Keratinocyte (primary cell): ENCODE data around the gene CSTA. TPM values are rescaled to one million over a fixed set of nuclear protein-coding genes. Genes with fewer than 3 reads are reported as not detected.

Source experiments
- DNase-seq: peaks from one replicate; pipeline ENCODE4 v3.0.0-alpha.2; 2011; ENCODE audit warnings: low read depth, missing footprints, low spot score
- FAIRE-seq: peaks from 2 replicates; lab custom pipeline; 2011; peaks lifted over from hg19 to GRCh38; lab: Jason Lieb, UNC
- H2AFZ ChIP-seq: 2 replicates; pipeline ENCODE4 v1.6.0; 2012; ENCODE audit warnings: low read length, control low read depth, inconsistent platforms; ENCODE audit not compliant: control insufficient read depth
- H3K27ac ChIP-seq: 2 replicates; pipeline ENCODE4 v1.5.1; 2011; ENCODE audit warnings: low read length; ENCODE audit not compliant: control insufficient read depth, insufficient read depth
- H3K27me3 ChIP-seq: 3 replicates; pipeline ENCODE4 v1.6.0; 2011; ENCODE audit warnings: low read length; ENCODE audit not compliant: control insufficient read depth, insufficient read depth; ENCODE audit errors: extremely low read depth
- H3K36me3 ChIP-seq, 2 experiments: 2 replicates in 1 of 2; 3 replicates in 1 of 2; pipeline ENCODE4 v1.5.1; 2011; ENCODE audit warnings: low read length in 2 of 2, mild to moderate bottlenecking in 1 of 2; ENCODE audit not compliant: control insufficient read depth in 2 of 2, insufficient read depth in 2 of 2; ENCODE audit errors: extremely low read depth in 1 of 2
- H3K4me1 ChIP-seq: 3 replicates; pipeline ENCODE4 v1.5.1; 2011; ENCODE audit warnings: low read length; ENCODE audit not compliant: control insufficient read depth, insufficient read depth; ENCODE audit errors: extremely low read depth
- H3K4me2 ChIP-seq: 3 replicates; pipeline ENCODE4 v1.6.0; 2011; ENCODE audit warnings: low read depth, low read length; ENCODE audit not compliant: control insufficient read depth, insufficient read depth; ENCODE audit errors: extremely low read depth
- H3K4me3 ChIP-seq, 3 experiments: fragments of 200-600 bp in 1 of 3; sonication (generic) in 1 of 3; 2 replicates in 2 of 3; 3 replicates in 1 of 3; pipeline ENCODE4 v1.5.1; 2011 to 2016; ENCODE audit warnings: low read length in 3 of 3, mild to moderate bottlenecking in 3 of 3, control low read depth in 2 of 3, inconsistent platforms in 1 of 3, low read depth in 1 of 3, mixed read lengths in 1 of 3, mixed run types in 1 of 3, moderate library complexity in 1 of 3; ENCODE audit not compliant: control insufficient read depth in 2 of 3, insufficient read depth in 2 of 3; ENCODE audit errors: extremely low read depth in 1 of 3
- H3K79me2 ChIP-seq: 2 replicates; pipeline ENCODE4 v1.6.0; 2012; ENCODE audit warnings: low read length; ENCODE audit not compliant: control insufficient read depth, insufficient read depth
- H3K9ac ChIP-seq: 3 replicates; pipeline ENCODE4 v1.6.0; 2011; ENCODE audit warnings: low read length; ENCODE audit not compliant: control insufficient read depth, insufficient read depth; ENCODE audit errors: extremely low read depth
- H3K9me1 ChIP-seq: 3 replicates; pipeline ENCODE4 v1.6.0; 2011; ENCODE audit warnings: low read length; ENCODE audit not compliant: control insufficient read depth, insufficient read depth; ENCODE audit errors: extremely low read depth
- H3K9me3 ChIP-seq: 2 replicates; pipeline ENCODE4 v1.5.1; 2012; ENCODE audit warnings: low read depth, low read length; ENCODE audit not compliant: control insufficient read depth
- H4K20me1 ChIP-seq: 3 replicates; pipeline ENCODE4 v1.6.0; 2011; ENCODE audit warnings: low read length; ENCODE audit not compliant: control insufficient read depth, insufficient read depth; ENCODE audit errors: extremely low read depth
- EZH2 ChIP-seq: IDR thresholded peaks from one replicate; pipeline ENCODE4 v1.6.1; 2012; ENCODE audit warnings: inconsistent platforms, mild to moderate bottlenecking, low read length, moderate library complexity
- dilution Hi-C: fragments of 300-500 bp; cut with MboI; formaldehyde crosslinking; loops from one replicate; pipeline ENCODE4 v1.7.0; 2020; ENCODE audit warnings: low sequenced_read_pairs; ENCODE audit not compliant: extremely low pct_ligation_motif_present
- polyA plus RNA-seq, 5 experiments: library from polyadenylated mRNA; depleted of rRNA in 3 of 5; stranded (reverse) in 3 of 5; stranded (forward) in 1 of 5; unstranded in 1 of 5; fragments of >200 nt; gene quantifications; 1 replicate in 1 of 5; 2 replicates in 3 of 5; 3 replicates in 1 of 5; pipeline versions ENCODE4 v1.2.1 to v1.2.3, GENCODE V29; 2011 to 2012; ENCODE audit warnings: missing spikeins in 2 of 5, low read depth in 1 of 5, low replicate concordance in 1 of 5
- TF ChIP-seq, protein P1 (sequence below), 3 experiments: IDR thresholded peaks in 1 of 3; conservative IDR thresholded peaks in 1 of 3; optimal IDR thresholded peaks in 1 of 3; 2 replicates in 2 of 3; 3 replicates in 1 of 3; pipeline versions ENCODE3 to v1.5.1; 2011; ENCODE audit warnings: low read length in 3 of 3, mild to moderate bottlenecking in 3 of 3, moderate library complexity in 2 of 3, control low read depth in 1 of 3, inconsistent platforms in 1 of 3; ENCODE audit not compliant: insufficient read depth in 2 of 3; ENCODE audit errors: extremely low read depth in 1 of 3

Gene CSTA
- polyA plus RNA-seq, 1 donor (not counting 4 experiments of a cell fraction or from before 2014, with no cell fraction given) = 1,138 TPM

DNA sequence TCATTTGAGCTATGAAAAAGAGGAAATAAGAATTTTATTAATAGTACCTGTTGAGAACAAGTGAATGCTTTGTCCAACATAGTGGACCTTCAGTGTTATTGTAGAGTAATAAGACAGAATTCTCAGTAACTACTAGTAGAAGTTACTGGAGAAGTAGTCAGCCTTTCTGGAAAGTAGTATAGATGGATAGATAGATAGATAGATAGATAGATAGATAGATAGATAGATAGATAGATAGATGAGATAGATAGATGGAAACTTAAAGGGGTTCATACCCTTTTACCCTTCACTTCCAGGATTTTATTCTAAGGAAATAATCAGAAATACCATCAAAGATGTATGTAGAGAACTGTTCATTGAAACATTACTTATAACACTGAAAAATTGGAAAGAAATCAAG is 64.1 kb downstream of the CSTA start:
- DNase-seq (no peak), FAIRE-seq (no peak)
- no peak for TF ChIP-seq EZH2
- Histone ChIP-seq H3K79me2 (peaks cover 3% of the 10 kb centered on the region), H3K27me3 (no peaks in the 10 kb centered on the region), H3K4me3 (no peak overlapping the region), H2AFZ (no peak overlapping the region), H3K4me2 (no peak overlapping the region), H4K20me1 (no peaks in the 10 kb centered on the region), H3K9me3 (no peaks in the 10 kb centered on the region), H3K4me1 (peaks cover 10% of the 10 kb centered on the region), H3K27ac (no peak overlapping the region), H3K9ac (no peak overlapping the region), H3K9me1 (no peaks in the 10 kb centered on the region), H3K36me3 (no peaks in the 10 kb centered on the region)
- dilution Hi-C loops = no loop called here

DNA sequence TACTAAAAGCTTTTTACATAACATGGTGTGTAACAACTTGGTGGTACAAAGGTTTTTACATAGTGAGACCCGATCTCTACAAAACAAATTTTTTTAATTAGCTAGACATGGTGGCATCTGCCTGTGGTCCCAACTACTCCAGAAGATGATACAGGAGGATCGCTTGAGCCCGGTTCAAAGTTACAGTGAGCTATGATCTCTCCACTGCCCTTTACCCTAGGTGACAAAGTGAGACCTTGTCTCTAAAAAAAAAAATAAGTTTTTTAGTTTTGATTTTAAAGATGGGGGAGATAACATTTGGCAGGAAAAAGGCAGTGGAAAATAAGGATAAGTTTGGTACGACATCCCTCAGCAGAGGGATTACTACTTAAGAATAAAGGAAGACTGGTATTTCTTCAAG is 64.8 kb downstream of the CSTA start:
- H3K79me2 ChIP-seq = no peaks in the 10 kb centered on the region
- DNase-seq (no peak), FAIRE-seq (no peak)
- no peak overlapping the region for H3K4me2 ChIP-seq
- no peak overlapping the region for H2AFZ ChIP-seq
- no peaks in the 10 kb centered on the region for H3K27me3 ChIP-seq
- dilution Hi-C loops = no loop called here
- no peaks in the 10 kb centered on the region for H3K9me3 ChIP-seq
- H3K9me1 ChIP-seq = no peaks in the 10 kb centered on the region
- H3K36me3 ChIP-seq = no peaks in the 10 kb centered on the region
- no peak overlapping the region for H3K9ac ChIP-seq
- peaks cover 13% of the 10 kb centered on the region for H3K4me1 ChIP-seq
- no peak overlapping the region for H3K4me3 ChIP-seq
- no peak for TF ChIP-seq EZH2
- TF ChIP-seq, protein P1, sequence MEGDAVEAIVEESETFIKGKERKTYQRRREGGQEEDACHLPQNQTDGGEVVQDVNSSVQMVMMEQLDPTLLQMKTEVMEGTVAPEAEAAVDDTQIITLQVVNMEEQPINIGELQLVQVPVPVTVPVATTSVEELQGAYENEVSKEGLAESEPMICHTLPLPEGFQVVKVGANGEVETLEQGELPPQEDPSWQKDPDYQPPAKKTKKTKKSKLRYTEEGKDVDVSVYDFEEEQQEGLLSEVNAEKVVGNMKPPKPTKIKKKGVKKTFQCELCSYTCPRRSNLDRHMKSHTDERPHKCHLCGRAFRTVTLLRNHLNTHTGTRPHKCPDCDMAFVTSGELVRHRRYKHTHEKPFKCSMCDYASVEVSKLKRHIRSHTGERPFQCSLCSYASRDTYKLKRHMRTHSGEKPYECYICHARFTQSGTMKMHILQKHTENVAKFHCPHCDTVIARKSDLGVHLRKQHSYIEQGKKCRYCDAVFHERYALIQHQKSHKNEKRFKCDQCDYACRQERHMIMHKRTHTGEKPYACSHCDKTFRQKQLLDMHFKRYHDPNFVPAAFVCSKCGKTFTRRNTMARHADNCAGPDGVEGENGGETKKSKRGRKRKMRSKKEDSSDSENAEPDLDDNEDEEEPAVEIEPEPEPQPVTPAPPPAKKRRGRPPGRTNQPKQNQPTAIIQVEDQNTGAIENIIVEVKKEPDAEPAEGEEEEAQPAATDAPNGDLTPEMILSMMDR (optimal IDR thresholded peaks at IDR 0.05 in 1 of 3, IDR thresholded peaks at IDR 0.05 in 1 of 3, conservative IDR thresholded peaks at IDR 0.05 in 1 of 3; ENCODE audit: extremely low read depth in 1 of 3, insufficient read depth in 2 of 3, low read length in 3 of 3) = no peak
- H4K20me1 ChIP-seq = no peaks in the 10 kb centered on the region
- H3K27ac ChIP-seq = no peak overlapping the region

DNA sequence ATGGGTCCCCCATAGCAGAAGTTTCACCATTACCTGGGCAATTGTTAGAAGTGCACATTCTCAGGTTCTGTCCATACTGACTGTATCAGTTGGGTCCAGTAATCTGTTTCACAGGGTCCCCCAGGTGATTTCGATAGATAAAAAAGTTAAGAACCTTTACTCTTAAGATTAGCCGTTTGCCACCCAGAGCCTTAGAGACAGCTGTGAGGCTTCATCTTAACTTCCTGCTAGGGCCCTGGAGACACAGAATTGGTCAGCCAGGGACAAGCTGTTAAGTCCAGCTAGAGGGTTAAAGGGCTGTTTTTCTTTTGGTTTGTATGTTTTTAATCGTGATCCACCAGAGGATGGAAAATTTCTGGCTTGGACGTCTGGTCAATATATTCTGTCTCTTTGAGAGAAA is 65.6 kb downstream of the CSTA start:
- Histone ChIP-seq H3K27ac (no peak overlapping the region), H3K9me3 (no peaks in the 10 kb centered on the region), H2AFZ (no peak overlapping the region), H3K27me3 (no peaks in the 10 kb centered on the region), H3K79me2 (no peaks in the 10 kb centered on the region), H3K4me3 (no peak overlapping the region), H3K36me3 (no peaks in the 10 kb centered on the region), H3K9ac (no peak overlapping the region), H3K4me2 (no peak overlapping the region), H3K9me1 (no peaks in the 10 kb centered on the region), H3K4me1 (peaks cover 9% of the 10 kb centered on the region), H4K20me1 (no peaks in the 10 kb centered on the region)
- DNase-seq (no peak), FAIRE-seq (no peak)
- TF ChIP-seq EZH2 = no peak
- TF ChIP-seq, protein P1 (optimal IDR thresholded peaks at IDR 0.05 in 1 of 3, IDR thresholded peaks at IDR 0.05 in 1 of 3, conservative IDR thresholded peaks at IDR 0.05 in 1 of 3; ENCODE audit: extremely low read depth in 1 of 3, insufficient read depth in 2 of 3, low read length in 3 of 3) = no peak
- dilution Hi-C loops = no loop called here
